Stimulated activated CD4-positive, alpha-beta T cell treated with anti-CD3 and anti-CD28 coated beads, Interleukin-4, amount 100 ng/mL, for 24 hours (primary cell): ENCODE data around the gene SPEM1.
"Not testable (repeated sequence)": the region's sequence is repeated elsewhere in the genome, so short reads cannot be mapped to it uniquely, and the experiment has no call there.

Experiments
- DNase-seq: peaks from one replicate; pipeline ENCODE4 v3.0.0-alpha.2; 2020

Gene SPEM1

GRCh38 chr17:7443499-7444485 lies 23.7 kb downstream of the SPEM1 start:
- no peak for DNase-seq

GRCh38 chr17:7444682-7445618 lies 24.8 kb downstream of the SPEM1 start, which contains the start of gene CHRNB1:
TSS of gene CHRNB1 (plus strand) at chr17:7445061. CDS start at chr17:7445128, 67 bp downstream.
- no peak for DNase-seq

- no peak for DNase-seq
Measured at GRCh38 chr17:7445619-7445968, 25.5 kb downstream of the SPEM1 start.

- no peak for DNase-seq
Measured at GRCh38 chr17:7448461-7448860, 28.3 kb downstream of the SPEM1 start.

GRCh38 chr17:7459961-7460545 lies 39.9 kb downstream of the SPEM1 start:
- no peak for DNase-seq

GRCh38 chr17:7460850-7461660 lies 40.9 kb downstream of the SPEM1 start:
- no peak for DNase-seq

- no peak for DNase-seq
Measured at GRCh38 chr17:7462474-7463371, 42.6 kb downstream of the SPEM1 start.

GRCh38 chr17:7463372-7463846 lies 43.3 kb downstream of the SPEM1 start:
- DNase-seq, result no peak

- no peak for DNase-seq
Measured at GRCh38 chr17:7464081-7464480, 44.0 kb downstream of the SPEM1 start.

- no peak for DNase-seq
Measured at GRCh38 chr17:7465597-7466275, 45.6 kb downstream of the SPEM1 start.

GRCh38 chr17:7466318-7466638 lies 46.2 kb downstream of the SPEM1 start:
- DNase-seq, result no peak

GRCh38 chr17:7466639-7467341 lies 46.7 kb downstream of the SPEM1 start:
- no peak for DNase-seq

GRCh38 chr17:7467498-7467897 lies 47.4 kb downstream of the SPEM1 start:
- no peak for DNase-seq

GRCh38 chr17:7468290-7468689 lies 48.2 kb downstream of the SPEM1 start:
- no peak for DNase-seq

- no peak for DNase-seq
Measured at GRCh38 chr17:7468804-7469389, 48.8 kb downstream of the SPEM1 start.

GRCh38 chr17:7469843-7470242 lies 49.7 kb downstream of the SPEM1 start:
- DNase-seq, result not testable (repeated sequence)

- not testable (repeated sequence) for DNase-seq
Measured at GRCh38 chr17:7470457-7470973, 50.4 kb downstream of the SPEM1 start.
